Spleen (tissue), 7 donors: ENCODE measurements around the gene PMEL.
"Not testable (repeated sequence)": the region's sequence is repeated elsewhere in the genome, so short reads cannot be mapped to it uniquely, and the experiment has no call there.

ENCODE experiments used
- POLR2AphosphoS5 ChIP-seq, 3 donors: sonication (generic); formaldehyde crosslinking; IDR thresholded peaks; one replicate each; pipeline ENCODE4 v1.5.1; 2017; ENCODE audit warnings: antibody characterized with exemption in 3 of 3
- TF ChIP-seq, protein P1 (sequence below), 11 experiments: fragments of 200-600 bp in 7 of 11; fragments of 450-650 bp in 4 of 11; sonication (generic) in 4 of 11; IDR thresholded peaks in 8 of 11; conservative IDR thresholded peaks in 3 of 11; 1 replicate in 7 of 11; 2 replicates in 4 of 11; pipeline versions ENCODE4 v1.4.0 to v1.8.0; 2016 to 2021; ENCODE audit warnings: antibody characterized with exemption in 11 of 11, inconsistent platforms in 4 of 11, mild to moderate bottlenecking in 1 of 11
- donor health status: DM: no; HTN: no; CAD: no; lungs with moderate emphysema.
- donor health status: DM: no; HTN: no; CAD: no.
- donor health status: DM: no; HTN: no; CAD: no.

DNA sequence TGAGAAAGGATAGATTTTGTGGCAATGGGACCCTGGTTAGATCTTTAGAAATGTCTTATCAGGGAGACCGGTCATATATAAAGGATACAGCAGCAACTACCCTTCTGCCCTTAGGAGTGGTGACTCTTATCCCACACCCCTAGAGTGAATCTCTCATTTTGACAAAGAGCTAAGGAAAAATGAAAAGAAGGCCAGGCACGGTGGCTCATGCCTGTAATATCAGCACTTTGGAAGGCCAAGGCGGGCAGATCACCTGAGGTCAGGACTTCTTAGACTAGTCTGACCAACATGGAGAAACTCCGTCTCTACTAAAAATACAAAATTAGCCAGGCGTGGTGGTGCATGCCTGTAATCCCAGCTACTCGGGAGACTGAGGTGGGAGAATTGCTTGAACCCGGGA, 20.1 kb upstream of the PMEL start:
- TF ChIP-seq, protein P1, sequence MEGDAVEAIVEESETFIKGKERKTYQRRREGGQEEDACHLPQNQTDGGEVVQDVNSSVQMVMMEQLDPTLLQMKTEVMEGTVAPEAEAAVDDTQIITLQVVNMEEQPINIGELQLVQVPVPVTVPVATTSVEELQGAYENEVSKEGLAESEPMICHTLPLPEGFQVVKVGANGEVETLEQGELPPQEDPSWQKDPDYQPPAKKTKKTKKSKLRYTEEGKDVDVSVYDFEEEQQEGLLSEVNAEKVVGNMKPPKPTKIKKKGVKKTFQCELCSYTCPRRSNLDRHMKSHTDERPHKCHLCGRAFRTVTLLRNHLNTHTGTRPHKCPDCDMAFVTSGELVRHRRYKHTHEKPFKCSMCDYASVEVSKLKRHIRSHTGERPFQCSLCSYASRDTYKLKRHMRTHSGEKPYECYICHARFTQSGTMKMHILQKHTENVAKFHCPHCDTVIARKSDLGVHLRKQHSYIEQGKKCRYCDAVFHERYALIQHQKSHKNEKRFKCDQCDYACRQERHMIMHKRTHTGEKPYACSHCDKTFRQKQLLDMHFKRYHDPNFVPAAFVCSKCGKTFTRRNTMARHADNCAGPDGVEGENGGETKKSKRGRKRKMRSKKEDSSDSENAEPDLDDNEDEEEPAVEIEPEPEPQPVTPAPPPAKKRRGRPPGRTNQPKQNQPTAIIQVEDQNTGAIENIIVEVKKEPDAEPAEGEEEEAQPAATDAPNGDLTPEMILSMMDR (IDR thresholded peaks at IDR 0.05 in 8 of 11, conservative IDR thresholded peaks at IDR 0.05 in 3 of 11), result not testable (repeated sequence)
- TF ChIP-seq POLR2AphosphoS5 (IDR thresholded peaks at IDR 0.05), result not testable (repeated sequence)
